Neural cell (in vitro differentiated cells): ENCODE data around the gene HECW1. TPM values are rescaled to one million over a fixed set of nuclear protein-coding genes. Genes with fewer than 3 reads are reported as not detected.

Experiments used
- H2AFZ ChIP-seq: fragments of 200-600, 300-800 bp; sonication (generic), shearing (Covaris generic); 2 replicates; pipeline ENCODE4 v1.6.0; 2014; ENCODE audit warnings: low read depth, mild to moderate bottlenecking, antibody characterized with exemption, low read length, moderate library complexity
- H3F3A ChIP-seq: fragments of 200-600 bp; shearing (Covaris generic); 2 replicates; pipeline ENCODE4 v1.6.1; 2016; ENCODE audit warnings: mild to moderate bottlenecking, moderate library complexity, mixed read lengths, antibody characterized with exemption, low read length; ENCODE audit not compliant: insufficient read depth, poor library complexity, severe bottlenecking
- H3K27ac ChIP-seq: fragments of 200-600, 300-800 bp; sonication (generic), shearing (Covaris generic); 2 replicates; pipeline ENCODE4 v1.5.1; 2014; ENCODE audit warnings: mild to moderate bottlenecking, low read length, moderate library complexity
- H3K27me3 ChIP-seq: fragments of 300-800, 200-600 bp; sonication (generic), shearing (Covaris generic); 2 replicates; pipeline ENCODE4 v1.6.0; 2014; ENCODE audit warnings: mild to moderate bottlenecking, low read depth, low read length, moderate library complexity; ENCODE audit not compliant: insufficient read depth
- H3K36me3 ChIP-seq: fragments of 300-800, 200-600 bp; sonication (generic), shearing (Covaris generic); 2 replicates; pipeline ENCODE4 v1.5.1; 2014; ENCODE audit warnings: mild to moderate bottlenecking, antibody characterized with exemption, low read length, moderate library complexity; ENCODE audit not compliant: insufficient read depth
- H3K4me2 ChIP-seq: fragments of 300-800, 200-600 bp; sonication (generic), shearing (Covaris generic); 2 replicates; pipeline ENCODE4 v1.6.0; 2014; ENCODE audit warnings: mild to moderate bottlenecking, low read length
- H3K4me3 ChIP-seq: fragments of 300-800, 200-600 bp; sonication (generic), shearing (Covaris generic); 2 replicates; pipeline ENCODE4 v1.5.1; 2014; ENCODE audit warnings: mild to moderate bottlenecking, low read length, moderate library complexity
- H3K79me2 ChIP-seq: fragments of 200-600 bp; shearing (Covaris generic); replicated peaks from 2 replicates; pipeline ENCODE4 v1.6.0; 2014; ENCODE audit warnings: mild to moderate bottlenecking, low read length, moderate library complexity; ENCODE audit not compliant: insufficient read depth
- H3K9ac ChIP-seq: fragments of 300-800, 200-600 bp; sonication (generic), shearing (Covaris generic); 2 replicates; pipeline ENCODE4 v1.6.1; 2016; ENCODE audit warnings: mild to moderate bottlenecking, low read length, mixed read lengths
- H3K9me2 ChIP-seq: fragments of 200-600 bp; shearing (Covaris generic); 2 replicates; pipeline ENCODE4 v1.6.1; 2016; ENCODE audit warnings: mild to moderate bottlenecking, low read length, mixed read lengths; ENCODE audit not compliant: insufficient read depth
- H3K9me3 ChIP-seq: fragments of 200-600, 300-800 bp; sonication (generic), shearing (Covaris generic); 2 replicates; pipeline ENCODE4 v1.6.1; 2016; ENCODE audit warnings: mild to moderate bottlenecking, mixed run types, low read length, moderate library complexity, mixed read lengths
- H4K20me1 ChIP-seq: fragments of 200-600 bp; shearing (Covaris generic); 2 replicates; pipeline ENCODE4 v1.6.1; 2016; ENCODE audit warnings: mild to moderate bottlenecking, mixed run types; ENCODE audit not compliant: insufficient read depth
- EP300 ChIP-seq: fragments of 450-650 bp; conservative IDR thresholded peaks from 2 replicates; pipeline ENCODE4 v1.6.1; 2014; ENCODE audit warnings: antibody characterized with exemption, mild to moderate bottlenecking, moderate library complexity; ENCODE audit not compliant: poor library complexity, severe bottlenecking
- EZH2 ChIP-seq: fragments of 200-600, 300-800 bp; shearing (Covaris generic), sonication (generic); IDR thresholded peaks from 2 replicates; pipeline ENCODE4 v1.6.1; 2014; ENCODE audit warnings: antibody characterized with exemption, low read length, borderline replicate concordance, mild to moderate bottlenecking; ENCODE audit not compliant: insufficient read depth, poor library complexity, severe bottlenecking
- MXI1 ChIP-seq: fragments of 450-650 bp; conservative IDR thresholded peaks from 2 replicates; pipeline ENCODE4 v1.6.1; 2014; ENCODE audit warnings: antibody characterized with exemption, mild to moderate bottlenecking; ENCODE audit not compliant: poor library complexity, severe bottlenecking
- POLR2AphosphoS5 ChIP-seq: IDR thresholded peaks from 2 replicates; pipeline ENCODE4 v1.6.1; 2012
- RAD21 ChIP-seq: fragments of 450-650 bp; conservative IDR thresholded peaks from 2 replicates; pipeline ENCODE4 v1.6.1; 2014; ENCODE audit warnings: antibody characterized with exemption, mild to moderate bottlenecking, moderate library complexity
- SMC3 ChIP-seq: fragments of 450-650 bp; conservative IDR thresholded peaks from 2 replicates; pipeline ENCODE4 v1.6.1; 2014; ENCODE audit warnings: antibody characterized with exemption, mild to moderate bottlenecking, moderate library complexity; ENCODE audit not compliant: poor library complexity
- TAF1 ChIP-seq: IDR thresholded peaks from 2 replicates; pipeline ENCODE4 v1.6.1; 2012; ENCODE audit warnings: low read depth
- polyA plus RNA-seq: library from polyadenylated mRNA; depleted of rRNA; stranded (reverse); fragments of >200 nt; gene quantifications from 2 replicates; pipeline ENCODE4 v1.2.3, GENCODE V29; 2014
- TF ChIP-seq, protein P1 (sequence below): IDR thresholded peaks from 2 replicates; pipeline ENCODE4 v1.6.1; 2012; ENCODE audit warnings: borderline replicate concordance
- TF ChIP-seq, protein P2 (sequence below): fragments of 450-650 bp; IDR thresholded peaks from 2 replicates; pipeline ENCODE4 v1.5.1; 2014; ENCODE audit warnings: antibody characterized with exemption, mild to moderate bottlenecking, moderate library complexity; ENCODE audit not compliant: poor library complexity, severe bottlenecking

Gene HECW1
- polyA plus RNA-seq, 1 donor from 2014 or later = 13.8 TPM

DNA sequence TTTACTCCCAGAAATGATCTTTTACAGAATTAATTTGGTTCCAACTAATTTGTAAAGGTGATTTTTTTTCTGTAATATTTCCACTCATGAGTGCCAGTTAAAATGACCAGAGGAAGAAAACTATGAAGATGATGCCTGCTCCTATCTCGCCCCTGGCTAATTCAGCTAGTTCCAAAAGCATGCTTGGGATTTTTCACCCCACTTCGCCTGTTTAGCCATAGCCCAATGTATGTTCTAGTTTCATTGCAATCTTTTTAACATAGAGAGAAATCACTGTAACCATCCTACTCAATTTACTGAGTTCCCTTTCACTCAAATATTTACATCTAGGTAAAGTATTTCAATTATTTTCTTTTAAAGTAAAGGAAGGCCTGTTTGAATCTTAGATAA lies 447.5 kb downstream of the HECW1 start:
- no peak overlapping the region for H2AFZ ChIP-seq
- H3K27me3 ChIP-seq = no peaks in the 10 kb centered on the region
- no peaks in the 10 kb centered on the region for H3F3A ChIP-seq
- no peak overlapping the region for H3K9ac ChIP-seq
- H3K36me3 ChIP-seq = peaks cover 4% of the 10 kb centered on the region
- H3K4me2 ChIP-seq = no peak overlapping the region
- no peak overlapping the region for H3K27ac ChIP-seq
- no peak overlapping the region for H3K4me3 ChIP-seq
- TF ChIP-seq RAD21 (no peak), TAF1 (no peak), EP300 (no peak), EZH2 (no peak), MXI1 (no peak)
- TF ChIP-seq, protein P1, sequence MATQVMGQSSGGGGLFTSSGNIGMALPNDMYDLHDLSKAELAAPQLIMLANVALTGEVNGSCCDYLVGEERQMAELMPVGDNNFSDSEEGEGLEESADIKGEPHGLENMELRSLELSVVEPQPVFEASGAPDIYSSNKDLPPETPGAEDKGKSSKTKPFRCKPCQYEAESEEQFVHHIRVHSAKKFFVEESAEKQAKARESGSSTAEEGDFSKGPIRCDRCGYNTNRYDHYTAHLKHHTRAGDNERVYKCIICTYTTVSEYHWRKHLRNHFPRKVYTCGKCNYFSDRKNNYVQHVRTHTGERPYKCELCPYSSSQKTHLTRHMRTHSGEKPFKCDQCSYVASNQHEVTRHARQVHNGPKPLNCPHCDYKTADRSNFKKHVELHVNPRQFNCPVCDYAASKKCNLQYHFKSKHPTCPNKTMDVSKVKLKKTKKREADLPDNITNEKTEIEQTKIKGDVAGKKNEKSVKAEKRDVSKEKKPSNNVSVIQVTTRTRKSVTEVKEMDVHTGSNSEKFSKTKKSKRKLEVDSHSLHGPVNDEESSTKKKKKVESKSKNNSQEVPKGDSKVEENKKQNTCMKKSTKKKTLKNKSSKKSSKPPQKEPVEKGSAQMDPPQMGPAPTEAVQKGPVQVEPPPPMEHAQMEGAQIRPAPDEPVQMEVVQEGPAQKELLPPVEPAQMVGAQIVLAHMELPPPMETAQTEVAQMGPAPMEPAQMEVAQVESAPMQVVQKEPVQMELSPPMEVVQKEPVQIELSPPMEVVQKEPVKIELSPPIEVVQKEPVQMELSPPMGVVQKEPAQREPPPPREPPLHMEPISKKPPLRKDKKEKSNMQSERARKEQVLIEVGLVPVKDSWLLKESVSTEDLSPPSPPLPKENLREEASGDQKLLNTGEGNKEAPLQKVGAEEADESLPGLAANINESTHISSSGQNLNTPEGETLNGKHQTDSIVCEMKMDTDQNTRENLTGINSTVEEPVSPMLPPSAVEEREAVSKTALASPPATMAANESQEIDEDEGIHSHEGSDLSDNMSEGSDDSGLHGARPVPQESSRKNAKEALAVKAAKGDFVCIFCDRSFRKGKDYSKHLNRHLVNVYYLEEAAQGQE = no peak
- TF ChIP-seq, protein P2, sequence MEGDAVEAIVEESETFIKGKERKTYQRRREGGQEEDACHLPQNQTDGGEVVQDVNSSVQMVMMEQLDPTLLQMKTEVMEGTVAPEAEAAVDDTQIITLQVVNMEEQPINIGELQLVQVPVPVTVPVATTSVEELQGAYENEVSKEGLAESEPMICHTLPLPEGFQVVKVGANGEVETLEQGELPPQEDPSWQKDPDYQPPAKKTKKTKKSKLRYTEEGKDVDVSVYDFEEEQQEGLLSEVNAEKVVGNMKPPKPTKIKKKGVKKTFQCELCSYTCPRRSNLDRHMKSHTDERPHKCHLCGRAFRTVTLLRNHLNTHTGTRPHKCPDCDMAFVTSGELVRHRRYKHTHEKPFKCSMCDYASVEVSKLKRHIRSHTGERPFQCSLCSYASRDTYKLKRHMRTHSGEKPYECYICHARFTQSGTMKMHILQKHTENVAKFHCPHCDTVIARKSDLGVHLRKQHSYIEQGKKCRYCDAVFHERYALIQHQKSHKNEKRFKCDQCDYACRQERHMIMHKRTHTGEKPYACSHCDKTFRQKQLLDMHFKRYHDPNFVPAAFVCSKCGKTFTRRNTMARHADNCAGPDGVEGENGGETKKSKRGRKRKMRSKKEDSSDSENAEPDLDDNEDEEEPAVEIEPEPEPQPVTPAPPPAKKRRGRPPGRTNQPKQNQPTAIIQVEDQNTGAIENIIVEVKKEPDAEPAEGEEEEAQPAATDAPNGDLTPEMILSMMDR = no peak
- no peaks in the 10 kb centered on the region for H3K79me2 ChIP-seq
- H3K9me2 ChIP-seq = no peaks in the 10 kb centered on the region
- H3K9me3 ChIP-seq = no peaks in the 10 kb centered on the region
- no peaks in the 10 kb centered on the region for H4K20me1 ChIP-seq

DNA sequence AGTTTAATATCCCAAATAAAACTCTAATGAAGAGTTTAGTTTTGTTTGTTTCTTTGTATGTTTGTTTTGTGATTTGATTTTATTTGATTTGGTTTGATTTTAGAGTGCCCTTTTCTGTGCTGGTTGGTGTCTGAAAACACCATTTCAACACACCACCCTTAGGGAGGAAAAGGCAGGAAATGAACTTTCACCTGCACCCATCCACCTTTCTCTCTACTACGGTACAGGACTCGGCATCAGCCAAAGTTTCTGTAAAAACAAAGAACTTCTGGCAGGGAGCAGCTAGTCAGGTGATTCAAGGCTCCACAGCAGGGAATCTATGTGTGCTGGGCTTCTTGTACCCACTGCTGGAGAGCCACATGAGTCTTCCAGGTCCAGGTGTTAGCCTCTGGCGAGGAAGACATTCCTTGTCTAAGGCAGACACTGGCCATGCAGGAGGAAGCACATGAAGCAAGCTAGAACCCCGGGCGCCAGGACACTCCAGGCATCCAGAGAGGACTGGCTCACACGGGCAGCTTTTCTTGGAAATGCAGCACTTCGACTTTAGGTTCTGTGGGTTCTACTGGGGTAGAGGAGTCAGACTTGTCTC lies 448.4 kb downstream of the HECW1 start:
- peaks cover 4% of the 10 kb centered on the region for H3K36me3 ChIP-seq
- no peaks in the 10 kb centered on the region for H3K27me3 ChIP-seq
- TF ChIP-seq EP300 (no peak), TAF1 (no peak), SMC3 (no peak), POLR2AphosphoS5 (no peak)
- TF ChIP-seq, protein P1 = no peak
- TF ChIP-seq, protein P2 = no peak
- no peaks in the 10 kb centered on the region for H3F3A ChIP-seq
- H3K4me2 ChIP-seq = no peak overlapping the region
- H4K20me1 ChIP-seq = no peaks in the 10 kb centered on the region
- no peak overlapping the region for H3K9ac ChIP-seq
- no peak overlapping the region for H2AFZ ChIP-seq
- H3K27ac ChIP-seq = no peak overlapping the region
- no peaks in the 10 kb centered on the region for H3K9me2 ChIP-seq
- H3K79me2 ChIP-seq = no peaks in the 10 kb centered on the region
- H3K9me3 ChIP-seq = no peaks in the 10 kb centered on the region
- H3K4me3 ChIP-seq = no peak overlapping the region
